Neural cell (in vitro differentiated cells): ENCODE measurements around the gene PSMB10. TPM values are rescaled to one million over a fixed set of nuclear protein-coding genes. Genes with fewer than 3 reads are reported as not detected.

Source experiments
- H2AFZ ChIP-seq: fragments of 200-600, 300-800 bp; sonication (generic), shearing (Covaris generic); 2 replicates; pipeline ENCODE4 v1.6.0; 2014; ENCODE audit warnings: low read depth, mild to moderate bottlenecking, antibody characterized with exemption, low read length, moderate library complexity
- H3F3A ChIP-seq: fragments of 200-600 bp; shearing (Covaris generic); 2 replicates; pipeline ENCODE4 v1.6.1; 2016; ENCODE audit warnings: mild to moderate bottlenecking, moderate library complexity, mixed read lengths, antibody characterized with exemption, low read length; ENCODE audit not compliant: insufficient read depth, poor library complexity, severe bottlenecking
- H3K27ac ChIP-seq: fragments of 200-600, 300-800 bp; sonication (generic), shearing (Covaris generic); 2 replicates; pipeline ENCODE4 v1.5.1; 2014; ENCODE audit warnings: mild to moderate bottlenecking, low read length, moderate library complexity
- H3K27me3 ChIP-seq: fragments of 300-800, 200-600 bp; sonication (generic), shearing (Covaris generic); 2 replicates; pipeline ENCODE4 v1.6.0; 2014; ENCODE audit warnings: mild to moderate bottlenecking, low read depth, low read length, moderate library complexity; ENCODE audit not compliant: insufficient read depth
- H3K36me3 ChIP-seq: fragments of 300-800, 200-600 bp; sonication (generic), shearing (Covaris generic); 2 replicates; pipeline ENCODE4 v1.5.1; 2014; ENCODE audit warnings: mild to moderate bottlenecking, antibody characterized with exemption, low read length, moderate library complexity; ENCODE audit not compliant: insufficient read depth
- H3K4me2 ChIP-seq: fragments of 300-800, 200-600 bp; sonication (generic), shearing (Covaris generic); 2 replicates; pipeline ENCODE4 v1.6.0; 2014; ENCODE audit warnings: mild to moderate bottlenecking, low read length
- H3K4me3 ChIP-seq: fragments of 300-800, 200-600 bp; sonication (generic), shearing (Covaris generic); 2 replicates; pipeline ENCODE4 v1.5.1; 2014; ENCODE audit warnings: mild to moderate bottlenecking, low read length, moderate library complexity
- H3K79me2 ChIP-seq: fragments of 200-600 bp; shearing (Covaris generic); replicated peaks from 2 replicates; pipeline ENCODE4 v1.6.0; 2014; ENCODE audit warnings: mild to moderate bottlenecking, low read length, moderate library complexity; ENCODE audit not compliant: insufficient read depth
- H3K9ac ChIP-seq: fragments of 300-800, 200-600 bp; sonication (generic), shearing (Covaris generic); 2 replicates; pipeline ENCODE4 v1.6.1; 2016; ENCODE audit warnings: mild to moderate bottlenecking, low read length, mixed read lengths
- H3K9me2 ChIP-seq: fragments of 200-600 bp; shearing (Covaris generic); 2 replicates; pipeline ENCODE4 v1.6.1; 2016; ENCODE audit warnings: mild to moderate bottlenecking, low read length, mixed read lengths; ENCODE audit not compliant: insufficient read depth
- H3K9me3 ChIP-seq: fragments of 200-600, 300-800 bp; sonication (generic), shearing (Covaris generic); 2 replicates; pipeline ENCODE4 v1.6.1; 2016; ENCODE audit warnings: mild to moderate bottlenecking, mixed run types, low read length, moderate library complexity, mixed read lengths
- H4K20me1 ChIP-seq: fragments of 200-600 bp; shearing (Covaris generic); 2 replicates; pipeline ENCODE4 v1.6.1; 2016; ENCODE audit warnings: mild to moderate bottlenecking, mixed run types; ENCODE audit not compliant: insufficient read depth
- CTCF ChIP-seq: fragments of 450-650 bp; IDR thresholded peaks from 2 replicates; pipeline ENCODE4 v1.5.1; 2014; ENCODE audit warnings: antibody characterized with exemption, mild to moderate bottlenecking, moderate library complexity; ENCODE audit not compliant: poor library complexity, severe bottlenecking
- EP300 ChIP-seq: fragments of 450-650 bp; conservative IDR thresholded peaks from 2 replicates; pipeline ENCODE4 v1.6.1; 2014; ENCODE audit warnings: antibody characterized with exemption, mild to moderate bottlenecking, moderate library complexity; ENCODE audit not compliant: poor library complexity, severe bottlenecking
- EZH2 ChIP-seq: fragments of 200-600, 300-800 bp; shearing (Covaris generic), sonication (generic); IDR thresholded peaks from 2 replicates; pipeline ENCODE4 v1.6.1; 2014; ENCODE audit warnings: antibody characterized with exemption, low read length, borderline replicate concordance, mild to moderate bottlenecking; ENCODE audit not compliant: insufficient read depth, poor library complexity, severe bottlenecking
- MXI1 ChIP-seq: fragments of 450-650 bp; conservative IDR thresholded peaks from 2 replicates; pipeline ENCODE4 v1.6.1; 2014; ENCODE audit warnings: antibody characterized with exemption, mild to moderate bottlenecking; ENCODE audit not compliant: poor library complexity, severe bottlenecking
- POLR2AphosphoS5 ChIP-seq: IDR thresholded peaks from 2 replicates; pipeline ENCODE4 v1.6.1; 2012
- RAD21 ChIP-seq: fragments of 450-650 bp; conservative IDR thresholded peaks from 2 replicates; pipeline ENCODE4 v1.6.1; 2014; ENCODE audit warnings: antibody characterized with exemption, mild to moderate bottlenecking, moderate library complexity
- REST ChIP-seq: IDR thresholded peaks from 2 replicates; pipeline ENCODE4 v1.6.1; 2012; ENCODE audit warnings: borderline replicate concordance
- SMC3 ChIP-seq: fragments of 450-650 bp; conservative IDR thresholded peaks from 2 replicates; pipeline ENCODE4 v1.6.1; 2014; ENCODE audit warnings: antibody characterized with exemption, mild to moderate bottlenecking, moderate library complexity; ENCODE audit not compliant: poor library complexity
- TAF1 ChIP-seq: IDR thresholded peaks from 2 replicates; pipeline ENCODE4 v1.6.1; 2012; ENCODE audit warnings: low read depth
- polyA plus RNA-seq: library from polyadenylated mRNA; depleted of rRNA; stranded (reverse); fragments of >200 nt; gene quantifications from 2 replicates; pipeline ENCODE4 v1.2.3, GENCODE V29; 2014

PSMB10 gene
- polyA plus RNA-seq, 1 donor from 2014 or later: 46.4 TPM

DNA sequence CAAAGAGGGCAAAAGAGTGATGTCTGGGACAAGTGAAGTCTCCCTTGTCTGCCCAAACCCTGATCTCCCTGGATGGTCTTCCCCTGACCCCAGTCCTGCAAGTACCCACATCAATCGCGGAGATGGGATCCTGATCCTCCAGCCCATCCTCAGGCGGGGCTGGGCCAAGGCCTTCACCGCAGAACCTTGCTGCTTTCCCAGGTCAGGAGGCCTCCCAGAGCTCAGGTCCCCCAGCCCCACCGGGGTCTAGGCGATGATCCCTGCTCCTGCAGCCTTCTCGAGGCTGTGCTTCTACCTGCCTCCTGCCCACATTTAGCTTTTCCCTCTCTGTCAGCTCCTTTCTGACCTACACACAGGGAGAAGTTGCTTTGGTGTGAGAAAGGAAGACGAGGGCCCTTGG lies 25.5 kb upstream of the PSMB10 start:
- Histone ChIP-seq H3K4me2 (no peak overlapping the region), H3K9ac (no peak overlapping the region), H3K79me2 (no peaks in the 10 kb centered on the region), H3K4me3 (no peak overlapping the region), H3K9me3 (no peaks in the 10 kb centered on the region), H3K27ac (no peak overlapping the region), H3K36me3 (no peaks in the 10 kb centered on the region), H3F3A (no peaks in the 10 kb centered on the region), H3K27me3 (peaks cover 2% of the 10 kb centered on the region), H4K20me1 (no peaks in the 10 kb centered on the region), H2AFZ (no peak overlapping the region), H3K9me2 (no peaks in the 10 kb centered on the region)
- no peak for TF ChIP-seq MXI1
- no peak for TF ChIP-seq CTCF
- no peak for TF ChIP-seq EP300
- no peak for TF ChIP-seq TAF1
- TF ChIP-seq REST: no peak

- TF ChIP-seq EP300 (no peak), EZH2 (no peak), MXI1 (no peak), POLR2AphosphoS5 (no peak), REST (no peak), SMC3 (no peak), RAD21 (no peak), CTCF (no peak), TAF1 (no peak)
- H3K4me2 ChIP-seq: no peak overlapping the region
- H2AFZ ChIP-seq: no peak overlapping the region
- no peaks in the 10 kb centered on the region for H3K27me3 ChIP-seq
- no peaks in the 10 kb centered on the region for H3F3A ChIP-seq
- no peaks in the 10 kb centered on the region for H3K36me3 ChIP-seq
- no peaks in the 10 kb centered on the region for H3K79me2 ChIP-seq
- no peak overlapping the region for H3K9ac ChIP-seq
- no peaks in the 10 kb centered on the region for H4K20me1 ChIP-seq
- H3K4me3 ChIP-seq: no peak overlapping the region
- H3K9me3 ChIP-seq: no peaks in the 10 kb centered on the region
- no peaks in the 10 kb centered on the region for H3K9me2 ChIP-seq
- no peak overlapping the region for H3K27ac ChIP-seq
Observed at GRCh38 chr16:67961551-67961957, 24.9 kb upstream of the PSMB10 start.
